Neuron (in vitro differentiated cells): Measurements from ENCODE around the gene MROH8.
"Not testable (repeated sequence)": the region's sequence is repeated elsewhere in the genome, so short reads cannot be mapped to it uniquely, and the experiment has no call there.

ENCODE experiments used
- H2AFZ ChIP-seq: one replicate; pipeline ENCODE4 v1.6.1; 2013; ENCODE audit warnings: low read depth, mild to moderate bottlenecking, inconsistent platforms, low read length, moderate library complexity
- H3K27me3 ChIP-seq: one replicate; pipeline ENCODE4 v1.6.1; 2013; ENCODE audit warnings: low read length; ENCODE audit not compliant: insufficient read depth
- H3K36me3 ChIP-seq: one replicate; pipeline ENCODE4 v1.6.1; 2013; ENCODE audit warnings: low read length; ENCODE audit not compliant: insufficient read depth
- H3K4me1 ChIP-seq: one replicate; pipeline ENCODE4 v1.6.1; 2013; ENCODE audit warnings: low read length; ENCODE audit not compliant: insufficient read depth
- H3K4me3 ChIP-seq: 2 replicates; pipeline ENCODE4 v1.5.1; 2013; ENCODE audit warnings: mild to moderate bottlenecking, low read length, moderate library complexity
- H3K9me3 ChIP-seq: one replicate; pipeline ENCODE4 v1.6.1; 2013; ENCODE audit warnings: low read length

The MROH8 gene

DNA sequence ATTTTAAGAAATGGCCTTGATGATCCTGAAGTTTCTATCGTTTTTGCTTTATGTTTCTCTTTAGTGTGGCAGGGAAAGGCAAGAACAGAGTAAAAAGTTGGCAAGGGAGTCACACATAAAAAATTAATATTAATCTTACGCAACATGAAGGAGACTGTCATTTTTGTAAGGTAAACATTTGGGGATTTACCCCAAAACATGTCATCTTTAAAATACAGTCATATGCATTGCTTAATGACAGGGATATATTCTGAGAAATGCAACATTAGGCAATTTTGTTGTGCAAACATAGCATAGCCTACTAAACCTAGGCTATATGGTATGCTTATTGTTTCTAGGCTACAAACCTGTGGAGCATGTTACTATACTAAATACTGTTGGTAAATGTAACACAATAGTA is 88.9 kb downstream of the MROH8 start:
- Histone ChIP-seq H3K9me3 (no peaks in the 10 kb centered on the region), H3K4me1 (peaks cover 10% of the 10 kb centered on the region), H2AFZ (no peak overlapping the region), H3K4me3 (no peak overlapping the region), H3K27me3 (no peaks in the 10 kb centered on the region), H3K36me3 (peaks cover 51% of the 10 kb centered on the region)

DNA sequence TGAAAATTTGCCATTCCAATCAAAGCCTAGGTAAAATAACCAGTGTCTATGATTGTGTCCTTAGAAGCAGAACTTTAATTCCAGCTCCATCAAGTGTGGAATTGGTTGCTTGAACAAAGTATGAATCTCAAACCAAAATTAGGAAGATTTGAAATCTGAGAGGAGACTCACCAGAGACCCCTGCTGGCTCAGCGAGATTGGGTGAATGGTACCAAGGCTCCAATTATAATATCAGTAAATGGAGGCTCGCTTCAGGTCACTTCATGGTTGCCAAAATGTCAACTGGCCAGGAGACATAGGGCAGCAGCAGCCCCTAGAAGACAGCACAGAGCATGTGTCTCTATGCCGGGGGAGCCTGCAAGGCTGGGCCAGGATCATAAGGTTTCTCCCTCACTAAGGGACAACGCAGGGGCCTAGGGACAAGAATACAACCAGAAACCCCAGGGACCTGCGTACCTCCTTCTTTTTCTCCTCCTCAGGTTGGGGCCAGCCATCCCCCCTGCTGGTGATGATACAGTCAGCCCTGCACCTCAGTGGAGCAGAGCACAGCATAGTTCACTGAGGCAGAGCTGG is 97.5 kb downstream of the MROH8 start:
- H3K9me3 ChIP-seq: peaks cover 2% of the 10 kb centered on the region
- H3K27me3 ChIP-seq: no peaks in the 10 kb centered on the region
- no peaks in the 10 kb centered on the region for H3K4me1 ChIP-seq
- no peak overlapping the region for H3K4me3 ChIP-seq
- peaks cover 67% of the 10 kb centered on the region for H3K36me3 ChIP-seq
- no peak overlapping the region for H2AFZ ChIP-seq

DNA sequence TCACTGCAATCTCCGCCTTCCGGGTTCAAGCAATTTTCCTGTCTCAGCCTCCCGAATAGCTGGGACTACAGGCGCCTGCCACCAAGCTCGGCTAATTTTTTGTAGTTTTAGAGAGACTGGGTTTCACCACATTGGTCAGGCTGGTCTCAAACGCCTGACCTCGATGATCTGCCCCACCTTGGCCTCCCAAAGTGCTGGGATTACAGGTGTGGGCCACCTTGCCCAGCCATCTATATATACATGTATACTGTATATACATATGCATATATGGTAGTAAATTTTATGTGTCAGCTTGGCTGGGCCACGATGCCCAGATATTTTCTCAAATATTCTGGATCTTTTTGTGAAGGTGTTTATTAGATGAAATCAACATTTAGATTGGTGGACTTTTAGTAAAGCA is 102.3 kb downstream of the MROH8 start:
- H2AFZ ChIP-seq: no peak overlapping the region
- H3K36me3 ChIP-seq: peaks cover 64% of the 10 kb centered on the region
- H3K9me3 ChIP-seq: peaks cover 8% of the 10 kb centered on the region
- no peaks in the 10 kb centered on the region for H3K4me1 ChIP-seq
- no peak overlapping the region for H3K4me3 ChIP-seq
- no peaks in the 10 kb centered on the region for H3K27me3 ChIP-seq

DNA sequence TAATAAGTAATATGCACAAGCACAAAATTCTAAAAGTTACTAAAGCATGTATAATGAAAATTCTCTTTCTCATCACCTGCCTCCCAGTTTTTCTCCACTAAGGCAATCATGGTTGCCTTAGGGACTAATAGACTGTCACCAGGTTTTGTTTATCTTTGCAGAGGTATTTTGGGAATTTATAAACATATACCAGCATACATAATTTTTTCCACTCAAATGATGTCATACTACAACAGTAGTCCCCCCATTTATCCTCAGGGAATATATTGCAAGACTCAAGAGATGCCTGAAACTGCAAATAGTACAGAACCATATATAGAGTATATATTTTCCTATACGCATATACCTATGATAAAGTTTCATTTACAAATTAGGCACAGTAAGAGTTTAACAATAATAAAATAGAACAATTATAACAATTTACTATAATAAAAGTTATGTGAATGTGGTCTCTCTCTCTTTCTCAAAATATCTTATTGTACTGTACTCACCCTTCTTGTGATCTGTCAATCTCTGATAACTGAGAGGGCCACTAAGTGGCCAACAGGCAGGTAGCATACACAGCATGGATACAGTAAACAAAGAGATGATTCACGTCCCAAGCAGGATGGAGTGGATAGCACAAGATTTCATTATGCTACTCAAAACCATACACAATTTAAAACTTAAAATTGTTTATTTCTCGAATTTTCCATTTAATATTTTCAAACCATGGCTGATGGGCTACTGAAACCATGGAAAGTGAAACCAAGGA is 103.2 kb downstream of the MROH8 start:
- H3K36me3 ChIP-seq: peaks cover 64% of the 10 kb centered on the region
- H2AFZ ChIP-seq: no peak overlapping the region
- H3K4me1 ChIP-seq: no peaks in the 10 kb centered on the region
- no peak overlapping the region for H3K4me3 ChIP-seq
- H3K27me3 ChIP-seq: no peaks in the 10 kb centered on the region
- peaks cover 14% of the 10 kb centered on the region for H3K9me3 ChIP-seq

DNA sequence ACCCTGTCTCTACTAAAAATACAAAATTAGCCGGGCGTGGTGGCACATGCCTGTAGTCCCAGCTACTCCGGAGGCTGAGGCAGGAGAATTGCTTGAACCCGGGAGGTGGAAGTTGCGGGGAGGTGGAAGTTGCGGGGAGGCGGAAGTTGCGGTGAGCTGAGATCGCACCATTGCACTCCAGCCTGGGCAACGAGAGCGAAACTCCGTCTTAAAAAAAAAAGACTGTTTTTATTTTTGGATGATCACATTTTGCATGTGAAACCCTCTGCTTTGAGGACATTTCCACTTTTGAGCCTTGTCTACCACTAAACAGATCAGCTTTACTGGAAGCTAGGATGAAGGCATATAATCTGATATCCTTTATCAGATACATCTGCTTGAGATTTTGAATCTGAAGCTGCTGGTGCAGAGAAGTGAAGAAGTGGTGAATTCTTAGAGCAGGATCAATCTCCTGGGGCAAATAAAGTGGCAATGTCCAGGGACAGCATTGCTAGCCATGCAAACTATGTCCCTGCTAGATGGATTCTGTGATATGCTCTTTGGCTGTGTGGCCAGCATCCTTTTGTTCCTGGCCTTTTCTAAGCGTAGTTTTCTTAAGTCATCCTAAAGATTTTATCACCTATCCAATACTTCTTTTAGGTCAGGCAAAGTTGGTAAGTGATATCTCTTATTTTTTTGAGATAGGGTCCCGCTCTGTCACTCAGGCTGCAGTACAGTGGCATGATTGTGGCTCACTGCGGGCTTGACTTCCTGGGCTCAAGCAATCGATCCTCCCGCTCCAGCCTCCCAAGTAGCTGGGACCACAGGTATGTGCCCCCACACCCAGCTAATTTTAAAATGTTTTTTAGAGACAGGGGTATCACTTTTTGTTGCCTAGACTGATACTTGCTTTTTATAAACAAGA is 106.8 kb downstream of the MROH8 start:
- Histone ChIP-seq H3K9me3 (peaks cover 14% of the 10 kb centered on the region), H3K27me3 (no peaks in the 10 kb centered on the region), H3K36me3 (peaks cover 45% of the 10 kb centered on the region), H2AFZ (no peak overlapping the region), H3K4me3 (no peak overlapping the region), H3K4me1 (no peaks in the 10 kb centered on the region)

DNA sequence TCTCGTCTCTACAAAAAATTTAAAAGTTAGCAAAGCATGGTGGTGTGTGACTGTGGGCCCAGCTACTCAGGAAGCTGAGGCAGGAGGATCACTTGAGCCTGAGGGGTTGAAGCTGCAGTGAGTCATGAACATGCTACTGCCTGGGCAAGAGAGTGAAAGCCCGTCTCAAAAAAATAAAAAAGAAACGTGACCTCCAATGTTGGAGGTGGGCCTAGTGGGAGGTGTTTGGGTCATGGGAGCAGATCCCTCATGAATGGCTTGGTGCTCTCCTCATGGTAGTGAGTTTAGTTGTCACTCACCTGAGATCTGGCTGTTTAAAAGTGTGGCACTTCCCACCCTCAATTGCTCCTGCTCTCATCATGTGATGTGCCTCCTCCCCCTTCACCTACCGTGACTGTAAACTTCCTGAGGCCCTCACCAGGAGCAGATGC is 107.9 kb downstream of the MROH8 start:
- H3K4me1 ChIP-seq: no peaks in the 10 kb centered on the region
- no peak overlapping the region for H2AFZ ChIP-seq
- H3K27me3 ChIP-seq: no peaks in the 10 kb centered on the region
- peaks cover 14% of the 10 kb centered on the region for H3K9me3 ChIP-seq
- H3K36me3 ChIP-seq: peaks cover 47% of the 10 kb centered on the region
- H3K4me3 ChIP-seq: no peak overlapping the region

DNA sequence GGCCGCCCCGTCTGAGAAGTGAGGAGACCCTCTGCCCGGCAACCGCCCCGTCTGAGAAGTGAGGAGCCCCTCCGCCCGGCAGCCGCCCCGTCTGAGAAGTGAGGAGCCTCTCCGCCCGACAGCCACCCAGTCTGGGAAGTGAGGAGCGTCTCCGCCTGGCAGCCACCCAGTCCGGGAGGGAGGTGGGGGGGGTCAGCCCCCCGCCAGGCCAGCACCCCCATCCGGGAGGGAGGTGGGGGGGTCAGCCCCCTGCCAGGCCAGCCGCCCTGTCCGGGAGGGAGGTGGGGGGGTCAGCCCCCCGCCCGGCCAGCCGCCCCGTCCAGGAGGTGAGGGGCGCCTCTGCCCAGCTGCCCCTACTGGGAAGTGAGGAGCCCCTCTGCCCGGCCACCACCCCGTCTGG is 109.8 kb downstream of the MROH8 start:
- not testable (repeated sequence) for H3K9me3 ChIP-seq, H3K27me3 ChIP-seq, H2AFZ ChIP-seq, H3K4me3 ChIP-seq, H3K4me1 ChIP-seq
- peaks cover 46% of the 10 kb centered on the region for H3K36me3 ChIP-seq

DNA sequence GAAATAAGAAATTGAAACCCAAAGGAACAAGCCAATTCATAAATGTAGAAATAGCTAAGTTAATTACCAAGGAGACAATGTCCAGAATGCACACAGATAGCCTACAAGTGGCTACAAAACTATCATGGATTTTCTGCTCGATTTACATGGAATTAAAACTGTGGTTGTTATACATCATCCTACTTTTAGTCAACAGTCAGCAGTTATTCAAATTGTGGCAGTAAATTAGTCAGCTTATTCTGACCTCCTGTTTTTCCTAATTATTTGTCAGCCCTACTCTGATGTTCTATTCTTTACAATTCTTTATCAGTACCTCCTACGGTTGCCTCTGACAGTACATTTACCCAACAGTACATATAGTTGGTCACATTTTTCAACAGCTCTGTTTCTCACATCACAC is 113.2 kb downstream of the MROH8 start:
- H3K4me1 ChIP-seq: no peaks in the 10 kb centered on the region
- no peak overlapping the region for H2AFZ ChIP-seq
- peaks cover under 1% of the 10 kb centered on the region for H3K9me3 ChIP-seq
- H3K36me3 ChIP-seq: peaks cover 38% of the 10 kb centered on the region
- no peaks in the 10 kb centered on the region for H3K27me3 ChIP-seq
- no peak overlapping the region for H3K4me3 ChIP-seq

DNA sequence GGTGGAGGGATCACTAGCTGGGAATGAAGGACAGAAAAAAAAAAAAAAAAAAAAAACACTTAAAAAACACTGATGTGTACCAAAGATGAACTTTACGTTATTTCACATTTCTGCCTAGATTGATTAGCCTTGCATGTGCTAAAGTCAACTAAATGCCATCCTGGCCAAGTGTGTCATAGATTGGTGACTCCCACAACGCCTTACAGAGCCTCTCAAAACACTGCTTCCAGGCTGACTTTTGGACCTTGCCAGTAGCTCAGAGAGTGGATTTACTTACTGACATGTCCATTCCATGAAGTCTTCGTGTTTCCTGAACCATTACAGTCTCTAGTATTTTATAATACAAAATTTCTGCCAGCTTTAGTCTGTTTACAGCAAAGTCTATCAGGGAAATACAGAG is 124.1 kb downstream of the MROH8 start:
- Histone ChIP-seq H3K4me1 (no peaks in the 10 kb centered on the region), H3K9me3 (peaks cover 2% of the 10 kb centered on the region), H2AFZ (no peak overlapping the region), H3K27me3 (no peaks in the 10 kb centered on the region), H3K36me3 (peaks cover 70% of the 10 kb centered on the region), H3K4me3 (no peak overlapping the region)

DNA sequence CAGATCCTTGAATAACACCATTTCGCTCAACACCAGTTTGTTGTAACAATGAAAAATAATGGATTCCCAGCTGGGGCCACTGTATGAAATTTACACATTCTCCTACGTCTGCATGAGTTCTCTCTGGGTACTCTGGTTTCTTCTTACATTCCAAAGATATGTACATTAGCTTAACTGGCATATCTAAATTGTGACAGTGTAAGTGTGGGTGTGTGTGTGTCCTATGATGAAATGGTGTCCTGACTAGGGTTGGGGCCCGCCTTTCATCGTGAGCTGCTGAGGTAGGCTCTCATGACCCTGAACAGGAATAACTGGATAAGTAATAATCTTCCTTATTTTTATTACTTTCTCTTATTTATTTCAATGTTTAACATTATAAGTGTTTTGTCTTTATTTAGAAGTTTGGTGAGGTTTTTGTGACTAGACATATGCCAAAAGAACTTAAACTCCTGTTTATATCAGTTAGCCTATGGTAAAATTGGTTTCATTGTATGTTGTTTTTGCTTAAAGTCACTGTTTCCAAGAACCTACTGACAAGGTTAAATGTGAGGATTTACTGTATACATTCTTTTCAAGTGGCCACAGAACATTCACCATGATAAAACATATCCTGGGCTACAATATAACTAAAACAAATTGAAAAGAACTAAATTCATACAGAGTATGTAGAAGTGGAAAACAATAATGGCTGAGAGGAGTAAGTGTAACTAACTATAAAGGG is 126.0 kb downstream of the MROH8 start:
- Histone ChIP-seq H3K9me3 (peaks cover 2% of the 10 kb centered on the region), H3K4me1 (no peaks in the 10 kb centered on the region), H3K27me3 (no peaks in the 10 kb centered on the region), H3K36me3 (peaks cover 65% of the 10 kb centered on the region), H3K4me3 (no peak overlapping the region), H2AFZ (no peak overlapping the region)
